Caco-2 (cell line): ENCODE measurements around the gene TTC27. TPM values are rescaled to one million over a fixed set of nuclear protein-coding genes. Genes with fewer than 3 reads are reported as not detected.

Source experiments
- BruUV-seq: library from RNA; stranded (reverse); fragments of 400-500 nt; replicated peaks from 2 replicates; lab custom pipeline; 2021; lab: Mats Ljungman, UMichigan
- CTCF ChIA-PET: fragments of 300-600 bp; sonication (Branson Sonifier 250); formaldehyde crosslinking; loops from one replicate; lab custom pipeline; 2022; ENCODE audit warnings: antibody characterized with exemption; lab: Charles Lee
- POLR2A ChIA-PET: fragments of 300-600 bp; sonication (Branson Sonifier 250); formaldehyde crosslinking; loops from one replicate; lab custom pipeline; 2022; ENCODE audit warnings: antibody characterized with exemption; lab: Charles Lee
- DNase-seq, 2 experiments: peaks; one replicate each; pipeline versions ENCODE4 v3.0.0 to v3.0.0-alpha.2; 2020 to 2022
- H3K27me3 ChIP-seq: replicated peaks from 2 replicates; pipeline ENCODE4 v1.6.0; 2011; ENCODE audit warnings: low read length; ENCODE audit not compliant: control insufficient read depth, insufficient read depth
- H3K36me3 ChIP-seq: 2 replicates; pipeline ENCODE4 v1.5.1; 2011; ENCODE audit warnings: low read length; ENCODE audit not compliant: control insufficient read depth, insufficient read depth
- H3K4me1 ChIP-seq: fragments of 250-450 bp; sonication (Bioruptor Pico); 2 replicates; pipeline ENCODE4 v1.5.1; 2020; ENCODE audit warnings: mild to moderate bottlenecking
- H3K4me3 ChIP-seq: 2 replicates; pipeline ENCODE4 v1.5.1; 2011; ENCODE audit warnings: low read depth, mild to moderate bottlenecking, control low read depth, low read length
- H3K9me3 ChIP-seq: fragments of 250-450 bp; sonication (Bioruptor Pico); 2 replicates; pipeline ENCODE4 v1.5.1; 2020; ENCODE audit warnings: mild to moderate bottlenecking, moderate library complexity
- H3K27ac Mint-ChIP-seq: one replicate; pipeline ENCODE4 v1.8.0; 2022; ENCODE audit warnings: mixed read lengths; ENCODE audit not compliant: unreplicated experiment
- H3K27me3 Mint-ChIP-seq: one replicate; pipeline ENCODE4 v1.8.0; 2022; ENCODE audit warnings: mixed read lengths; ENCODE audit not compliant: insufficient read depth, unreplicated experiment
- H3K36me3 Mint-ChIP-seq: one replicate; pipeline ENCODE4 v1.8.0; 2022; ENCODE audit warnings: mild to moderate bottlenecking, mixed read lengths; ENCODE audit not compliant: insufficient read depth, unreplicated experiment
- H3K4me1 Mint-ChIP-seq: one replicate; pipeline ENCODE4 v1.8.0; 2022; ENCODE audit warnings: low read depth, mixed read lengths; ENCODE audit not compliant: unreplicated experiment
- H3K4me3 Mint-ChIP-seq: one replicate; pipeline ENCODE4 v1.8.0; 2022; ENCODE audit warnings: mild to moderate bottlenecking, moderate library complexity, mixed read lengths; ENCODE audit not compliant: unreplicated experiment
- H3K9me3 Mint-ChIP-seq: one replicate; pipeline ENCODE4 v1.8.0; 2022; ENCODE audit warnings: mixed read lengths; ENCODE audit not compliant: unreplicated experiment
- intact Hi-C: fragments of 100-400 bp; cut with micrococcal nuclease; formaldehyde crosslinking; loops from one replicate; pipeline ENCODE4 v1.10.0; 2022; ENCODE audit not compliant: unreplicated experiment
- total RNA-seq: library from RNA; stranded (reverse); gene quantifications from 2 replicates; pipeline ENCODE4 v1.2.3, GENCODE V29; 2022
- TF ChIP-seq, protein P1 (sequence below), 2 experiments: fragments of 200-600 bp in 1 of 2; IDR thresholded peaks; 1 replicate in 1 of 2; 2 replicates in 1 of 2; pipeline versions ENCODE4 v1.5.1 to v1.8.0; 2011 to 2022; ENCODE audit warnings: antibody characterized with exemption in 1 of 2, control low read depth in 1 of 2, inconsistent platforms in 1 of 2, low read depth in 1 of 2, low read length in 1 of 2, mild to moderate bottlenecking in 1 of 2, moderate library complexity in 1 of 2; ENCODE audit not compliant: insufficient read depth in 1 of 2, severe bottlenecking in 1 of 2, unreplicated experiment in 1 of 2

TTC27 gene
- total RNA-seq, 1 experiment from 2014 or later: 20.6 TPM

DNA sequence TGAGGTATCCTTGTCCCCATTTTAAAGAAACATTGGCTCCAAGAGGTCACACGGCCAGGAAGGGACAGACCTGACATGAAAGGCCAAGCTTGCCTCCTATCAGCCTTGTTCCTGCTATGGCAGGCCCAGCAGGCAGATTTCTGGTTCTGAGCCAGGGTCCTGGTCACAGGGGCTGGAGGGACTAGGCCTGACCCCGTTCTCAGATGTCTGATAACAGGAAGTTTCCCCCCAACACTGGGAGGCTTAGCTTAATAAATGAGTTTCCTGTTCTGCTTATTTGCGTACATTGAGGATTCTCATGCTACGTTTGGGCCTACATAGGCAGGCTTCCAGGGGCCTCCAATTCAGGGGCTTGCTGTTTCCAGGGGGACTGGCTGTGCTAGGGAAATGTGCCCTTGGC is 211.1 kb downstream of the TTC27 start:
- Mint-ChIP-seq H3K9me3 (peaks cover 27% of the 10 kb centered on the region), H3K4me1 (peaks cover 45% of the 10 kb centered on the region), H3K27ac (no peak overlapping the region), H3K4me3 (no peak overlapping the region), H3K27me3 (no peaks in the 10 kb centered on the region), H3K36me3 (peaks cover 4% of the 10 kb centered on the region)
- intact Hi-C loops: no loop called here
- Histone ChIP-seq H3K9me3 (no peaks in the 10 kb centered on the region), H3K36me3 (no peaks in the 10 kb centered on the region), H3K4me1 (peaks cover 24% of the 10 kb centered on the region), H3K27me3 (no peaks in the 10 kb centered on the region), H3K4me3 (no peak overlapping the region)
- no TSS peak for BruUV-seq
- POLR2A ChIA-PET: no interaction called here
- TF ChIP-seq, protein P1, sequence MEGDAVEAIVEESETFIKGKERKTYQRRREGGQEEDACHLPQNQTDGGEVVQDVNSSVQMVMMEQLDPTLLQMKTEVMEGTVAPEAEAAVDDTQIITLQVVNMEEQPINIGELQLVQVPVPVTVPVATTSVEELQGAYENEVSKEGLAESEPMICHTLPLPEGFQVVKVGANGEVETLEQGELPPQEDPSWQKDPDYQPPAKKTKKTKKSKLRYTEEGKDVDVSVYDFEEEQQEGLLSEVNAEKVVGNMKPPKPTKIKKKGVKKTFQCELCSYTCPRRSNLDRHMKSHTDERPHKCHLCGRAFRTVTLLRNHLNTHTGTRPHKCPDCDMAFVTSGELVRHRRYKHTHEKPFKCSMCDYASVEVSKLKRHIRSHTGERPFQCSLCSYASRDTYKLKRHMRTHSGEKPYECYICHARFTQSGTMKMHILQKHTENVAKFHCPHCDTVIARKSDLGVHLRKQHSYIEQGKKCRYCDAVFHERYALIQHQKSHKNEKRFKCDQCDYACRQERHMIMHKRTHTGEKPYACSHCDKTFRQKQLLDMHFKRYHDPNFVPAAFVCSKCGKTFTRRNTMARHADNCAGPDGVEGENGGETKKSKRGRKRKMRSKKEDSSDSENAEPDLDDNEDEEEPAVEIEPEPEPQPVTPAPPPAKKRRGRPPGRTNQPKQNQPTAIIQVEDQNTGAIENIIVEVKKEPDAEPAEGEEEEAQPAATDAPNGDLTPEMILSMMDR (IDR thresholded peaks at IDR 0.05; ENCODE audit: insufficient read depth in 1 of 2, low read depth in 1 of 2, low read length in 1 of 2, severe bottlenecking in 1 of 2, unreplicated experiment in 1 of 2): no peak
- no peak for DNase-seq
- CTCF ChIA-PET: no interaction called here

DNA sequence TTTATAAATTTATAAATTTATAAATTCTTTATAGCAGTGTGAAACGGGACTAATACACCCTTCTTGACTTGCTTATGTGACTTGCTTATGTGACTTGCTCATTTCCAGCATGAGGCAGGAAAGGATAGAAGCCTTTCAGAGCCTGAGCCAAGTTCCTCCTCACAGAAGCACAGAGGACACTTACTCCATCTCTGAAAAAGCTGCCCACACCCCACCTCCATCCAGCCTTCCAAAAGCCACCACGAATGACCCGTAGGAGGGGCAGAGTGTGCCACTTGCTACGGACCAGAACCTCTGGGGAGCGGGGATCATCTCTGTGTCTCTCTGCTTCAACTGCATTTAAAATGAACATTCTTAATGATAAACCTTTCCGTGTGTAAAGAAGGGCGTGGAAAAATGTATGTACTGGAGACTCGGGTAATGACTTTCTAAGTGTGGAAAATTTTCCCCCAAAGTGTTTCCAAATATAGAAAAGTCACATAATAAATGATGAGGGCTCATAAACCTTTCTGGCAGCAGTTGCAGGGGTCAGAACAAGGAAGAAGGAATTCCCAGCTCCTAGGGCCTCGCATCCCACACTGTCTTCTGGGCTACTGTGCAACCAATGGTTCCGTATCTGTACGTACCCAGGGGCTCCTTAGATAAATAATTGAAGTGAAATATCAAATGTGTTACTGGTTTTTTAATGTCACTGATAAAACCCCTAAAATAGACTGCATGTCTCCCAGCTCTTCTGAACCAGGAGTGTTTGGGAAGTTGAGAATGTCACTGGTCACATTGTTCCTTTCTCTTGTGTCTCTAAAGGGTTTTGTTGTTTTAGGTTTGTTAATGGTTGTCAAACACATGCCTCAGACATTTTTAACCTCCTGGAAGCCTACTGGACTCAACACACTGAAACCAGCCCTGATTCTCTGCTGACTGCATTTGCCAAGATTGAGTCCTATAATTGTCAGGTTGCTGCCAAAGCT is 214.4 kb downstream of the TTC27 start:
- Histone ChIP-seq H3K27me3 (no peaks in the 10 kb centered on the region), H3K36me3 (no peaks in the 10 kb centered on the region), H3K4me3 (no peak overlapping the region), H3K9me3 (peaks cover 6% of the 10 kb centered on the region; the same call in 1 of the 2 replicates), H3K4me1 (peaks cover 8% of the 10 kb centered on the region; the same call in 1 of the 2 replicates)
- peaks cover 16% of the 10 kb centered on the region for H3K4me1 Mint-ChIP-seq
- DNase-seq: no peak
- CTCF ChIA-PET: no interaction called here
- no peaks in the 10 kb centered on the region for H3K36me3 Mint-ChIP-seq
- no peak overlapping the region for H3K27ac Mint-ChIP-seq
- no TSS peak for BruUV-seq
- TF ChIP-seq, protein P1 (IDR thresholded peaks at IDR 0.05; ENCODE audit: insufficient read depth in 1 of 2, low read depth in 1 of 2, low read length in 1 of 2, severe bottlenecking in 1 of 2, unreplicated experiment in 1 of 2): no peak
- intact Hi-C loops: no loop called here
- H3K27me3 Mint-ChIP-seq: no peaks in the 10 kb centered on the region
- H3K4me3 Mint-ChIP-seq: no peak overlapping the region
- POLR2A ChIA-PET: no interaction called here
- H3K9me3 Mint-ChIP-seq: peaks cover 32% of the 10 kb centered on the region

DNA sequence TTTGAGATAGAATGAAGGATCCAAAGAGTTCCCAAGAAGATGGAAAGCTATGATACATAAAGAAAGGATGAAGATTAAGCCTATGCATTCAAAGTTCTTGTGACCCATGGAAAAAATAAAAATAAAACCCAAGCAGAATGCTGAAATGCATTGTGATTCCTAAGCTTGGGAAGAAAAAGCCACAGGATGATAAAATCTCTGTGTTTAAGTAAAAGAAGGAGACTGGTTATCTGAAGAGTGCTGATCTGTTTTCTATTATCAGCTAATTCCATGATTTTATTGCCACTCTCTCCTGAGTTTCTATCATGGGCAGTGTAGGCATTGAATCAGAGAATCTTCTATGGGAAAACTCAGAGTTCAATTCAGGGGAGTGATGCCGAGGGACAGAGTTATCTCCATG is 215.8 kb downstream of the TTC27 start:
- Mint-ChIP-seq H3K27ac (no peak overlapping the region), H3K4me1 (peaks cover 1% of the 10 kb centered on the region), H3K27me3 (no peaks in the 10 kb centered on the region), H3K4me3 (no peak overlapping the region), H3K9me3 (peaks cover 32% of the 10 kb centered on the region), H3K36me3 (no peaks in the 10 kb centered on the region)
- intact Hi-C loops: no loop called here
- no peaks in the 10 kb centered on the region for H3K36me3 ChIP-seq
- H3K4me1 ChIP-seq: no peaks in the 10 kb centered on the region
- DNase-seq: no peak
- BruUV-seq: no TSS peak
- POLR2A ChIA-PET: no interaction called here
- H3K27me3 ChIP-seq: no peaks in the 10 kb centered on the region
- H3K9me3 ChIP-seq: peaks cover 6% of the 10 kb centered on the region; the same call in 1 of the 2 replicates
- H3K4me3 ChIP-seq: no peak overlapping the region
- CTCF ChIA-PET: no interaction called here
- TF ChIP-seq, protein P1 (IDR thresholded peaks at IDR 0.05; ENCODE audit: insufficient read depth in 1 of 2, low read depth in 1 of 2, low read length in 1 of 2, severe bottlenecking in 1 of 2, unreplicated experiment in 1 of 2): no peak
